ENCODE data around the gene OR8K1. TPM values are rescaled to one million over a fixed set of nuclear protein-coding genes. Genes with fewer than 3 reads are reported as not detected.

OR8K1 gene
- total RNA-seq, result 1 to 10 TPM in 1 of 2 donors, not detected in 1; 1.6 TPM

- H3K27ac ChIP-seq, result no peak within 1 kb of the TSS
- WGBS, result 100% methylated on average over 1 of the region's 1 CpG
- H3K27me3 ChIP-seq (replicated peaks; ENCODE audit: insufficient read depth), result no peaks in the 10 kb centered on the region
- no peaks in the 10 kb centered on the region for H3K9me3 ChIP-seq
- H3K4me3 ChIP-seq, result no peak within 1 kb of the TSS
- no peaks in the 10 kb centered on the region for H3K4me1 ChIP-seq (replicated peaks)
- H3K36me3 ChIP-seq, result no peaks in the 10 kb centered on the region
- DNase-seq (ENCODE audit: low spot score), result no peak
- TF ChIP-seq CTCF (IDR thresholded peaks at IDR 0.05) (no peak), POLR2AphosphoS5 (IDR thresholded peaks at IDR 0.05) (no peak), POLR2A (IDR thresholded peaks at IDR 0.05) (no peak)
- intact Hi-C loops (cut with DNase I), result no loop called here
Observed at GRCh38 chr11:56345739-56346138, at the start of gene OR8K1. Gene OR8K1 (plus strand): TSS chr11:56346039. CDS start chr11:56346039, 0 bp downstream.

- Histone ChIP-seq H3K4me3 (no peak overlapping the region), H3K4me1 (replicated peaks) (no peaks in the 10 kb centered on the region), H3K27me3 (replicated peaks; ENCODE audit: insufficient read depth) (no peaks in the 10 kb centered on the region), H3K9me3 (no peaks in the 10 kb centered on the region), H3K27ac (no peak overlapping the region), H3K36me3 (no peaks in the 10 kb centered on the region)
- 96% methylated on average over 4 of the region's 4 CpGs for WGBS
- TF ChIP-seq POLR2A (IDR thresholded peaks at IDR 0.05) (no peak), POLR2AphosphoS5 (IDR thresholded peaks at IDR 0.05) (no peak), CTCF (IDR thresholded peaks at IDR 0.05) (no peak)
- no peak for DNase-seq (ENCODE audit: low spot score)
- intact Hi-C loops (cut with DNase I), result no loop called here
Observed at GRCh38 chr11:56296898-56297297, 48.9 kb upstream of the OR8K1 start.

GRCh38 chr11:56307836-56308235 lies 38.0 kb upstream of the OR8K1 start:
- Histone ChIP-seq H3K4me1 (replicated peaks) (no peaks in the 10 kb centered on the region), H3K9me3 (no peaks in the 10 kb centered on the region), H3K27ac (no peak overlapping the region), H3K27me3 (replicated peaks; ENCODE audit: insufficient read depth) (no peaks in the 10 kb centered on the region), H3K4me3 (no peak overlapping the region), H3K36me3 (no peaks in the 10 kb centered on the region)
- TF ChIP-seq CTCF (IDR thresholded peaks at IDR 0.05), result no peak
- no peak for TF ChIP-seq POLR2AphosphoS5 (IDR thresholded peaks at IDR 0.05)
- TF ChIP-seq POLR2A (IDR thresholded peaks at IDR 0.05), result no peak
- no peak for DNase-seq (ENCODE audit: low spot score)
- intact Hi-C loops (cut with DNase I), result no loop called here
- 95% methylated on average over 3 of the region's 3 CpGs for WGBS

- intact Hi-C loops (cut with DNase I), result no loop called here
- Histone ChIP-seq H3K36me3 (no peaks in the 10 kb centered on the region), H3K9me3 (no peaks in the 10 kb centered on the region), H3K4me1 (replicated peaks) (no peaks in the 10 kb centered on the region), H3K27ac (no peak within 1 kb of the TSS), H3K4me3 (no peak within 1 kb of the TSS), H3K27me3 (replicated peaks; ENCODE audit: insufficient read depth) (no peaks in the 10 kb centered on the region)
- TF ChIP-seq CTCF (IDR thresholded peaks at IDR 0.05) (no peak), POLR2AphosphoS5 (IDR thresholded peaks at IDR 0.05) (no peak), POLR2A (IDR thresholded peaks at IDR 0.05) (no peak)
- DNase-seq (ENCODE audit: low spot score), result no peak
Observed at GRCh38 chr11:56314844-56315243, 31.0 kb upstream of the OR8K1 start, which contains the start of gene OR8K3. Gene OR8K3 (plus strand): TSS chr11:56315144. CDS start chr11:56318307, 3,163 bp downstream.

GRCh38 chr11:56331861-56332491 lies 13.9 kb upstream of the OR8K1 start:
- no peak for TF ChIP-seq POLR2AphosphoS5 (IDR thresholded peaks at IDR 0.05)
- no peak for TF ChIP-seq POLR2A (IDR thresholded peaks at IDR 0.05)
- no peak for TF ChIP-seq CTCF (IDR thresholded peaks at IDR 0.05)
- intact Hi-C loops (cut with DNase I), result no loop called here
- Histone ChIP-seq H3K27ac (no peak overlapping the region), H3K9me3 (no peaks in the 10 kb centered on the region), H3K4me1 (replicated peaks) (no peaks in the 10 kb centered on the region), H3K36me3 (no peaks in the 10 kb centered on the region), H3K27me3 (replicated peaks; ENCODE audit: insufficient read depth) (no peaks in the 10 kb centered on the region), H3K4me3 (no peak overlapping the region)
- no peak for DNase-seq (ENCODE audit: low spot score)
- 90% methylated on average over 30 of the region's 34 CpGs for WGBS
